ENCODE data around the gene LMCD1. TPM values are rescaled to one million over a fixed set of nuclear protein-coding genes. Genes with fewer than 3 reads are reported as not detected.

LMCD1 gene
- total and polyA plus RNA-seq, 2 experiments from 2014 or later, result 21.8 to 35.3 TPM

- ATAC-seq (no peak), DNase-seq (ENCODE audit: low spot score) (no peak)
- Histone ChIP-seq H3K9me2 (ENCODE audit: insufficient read depth) (peaks cover 8% of the 10 kb centered on the region; the same call in 1 of the 2 replicates), H2AFZ (no peak overlapping the region), H3K4me3 (no peak overlapping the region), H4K20me1 (replicated peaks; ENCODE audit: insufficient read depth) (no peaks in the 10 kb centered on the region; the same call in 1 of the 2 replicates), H3F3A (replicated peaks; ENCODE audit: low read depth) (no peaks in the 10 kb centered on the region), H3K27me3 (ENCODE audit: insufficient read depth) (no peaks in the 10 kb centered on the region), H3K79me2 (replicated peaks; ENCODE audit: insufficient read depth) (peaks cover 8% of the 10 kb centered on the region), H3K4me1 (ENCODE audit: insufficient read depth) (peaks cover 30% of the 10 kb centered on the region), H3K36me3 (ENCODE audit: insufficient read depth) (no peaks in the 10 kb centered on the region), H3K4me2 (no peak overlapping the region), H3K27ac (ENCODE audit: low read depth) (no peak overlapping the region)
- Mint-ChIP-seq H3K4me1 (peaks cover 28% of the 10 kb centered on the region), H3K27ac (no peak overlapping the region), H3K27me3 (ENCODE audit: insufficient read depth, low read depth, poor library complexity) (peaks cover under 1% of the 10 kb centered on the region), H3K9me3 (peaks cover 4% of the 10 kb centered on the region; the same call in 2 of the 3 replicates), H3K36me3 (ENCODE audit: low read depth) (peaks cover 4% of the 10 kb centered on the region; the same call in 1 of the 3 replicates), H3K4me3 (no peak overlapping the region)
- TF ChIP-seq CREB1 (CRISPR knock-in tag; IDR thresholded peaks at IDR 0.05; ENCODE audit: low read depth), result no peak
- TF ChIP-seq EZH2 (IDR thresholded peaks at IDR 0.05; ENCODE audit: low read depth, unreplicated experiment), result no peak
- TF ChIP-seq, protein P1, sequence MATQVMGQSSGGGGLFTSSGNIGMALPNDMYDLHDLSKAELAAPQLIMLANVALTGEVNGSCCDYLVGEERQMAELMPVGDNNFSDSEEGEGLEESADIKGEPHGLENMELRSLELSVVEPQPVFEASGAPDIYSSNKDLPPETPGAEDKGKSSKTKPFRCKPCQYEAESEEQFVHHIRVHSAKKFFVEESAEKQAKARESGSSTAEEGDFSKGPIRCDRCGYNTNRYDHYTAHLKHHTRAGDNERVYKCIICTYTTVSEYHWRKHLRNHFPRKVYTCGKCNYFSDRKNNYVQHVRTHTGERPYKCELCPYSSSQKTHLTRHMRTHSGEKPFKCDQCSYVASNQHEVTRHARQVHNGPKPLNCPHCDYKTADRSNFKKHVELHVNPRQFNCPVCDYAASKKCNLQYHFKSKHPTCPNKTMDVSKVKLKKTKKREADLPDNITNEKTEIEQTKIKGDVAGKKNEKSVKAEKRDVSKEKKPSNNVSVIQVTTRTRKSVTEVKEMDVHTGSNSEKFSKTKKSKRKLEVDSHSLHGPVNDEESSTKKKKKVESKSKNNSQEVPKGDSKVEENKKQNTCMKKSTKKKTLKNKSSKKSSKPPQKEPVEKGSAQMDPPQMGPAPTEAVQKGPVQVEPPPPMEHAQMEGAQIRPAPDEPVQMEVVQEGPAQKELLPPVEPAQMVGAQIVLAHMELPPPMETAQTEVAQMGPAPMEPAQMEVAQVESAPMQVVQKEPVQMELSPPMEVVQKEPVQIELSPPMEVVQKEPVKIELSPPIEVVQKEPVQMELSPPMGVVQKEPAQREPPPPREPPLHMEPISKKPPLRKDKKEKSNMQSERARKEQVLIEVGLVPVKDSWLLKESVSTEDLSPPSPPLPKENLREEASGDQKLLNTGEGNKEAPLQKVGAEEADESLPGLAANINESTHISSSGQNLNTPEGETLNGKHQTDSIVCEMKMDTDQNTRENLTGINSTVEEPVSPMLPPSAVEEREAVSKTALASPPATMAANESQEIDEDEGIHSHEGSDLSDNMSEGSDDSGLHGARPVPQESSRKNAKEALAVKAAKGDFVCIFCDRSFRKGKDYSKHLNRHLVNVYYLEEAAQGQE (IDR thresholded peaks at IDR 0.05; ENCODE audit: unreplicated experiment), result no peak
- TF ChIP-seq POLR2AphosphoS5 (IDR thresholded peaks at IDR 0.05; ENCODE audit: low read depth), result no peak
- TF ChIP-seq NANOG (IDR thresholded peaks at IDR 0.05; ENCODE audit: borderline replicate concordance), result no peak
- no peak for TF ChIP-seq JUNB (IDR thresholded peaks at IDR 0.05; ENCODE audit: unreplicated experiment)
- no peak for TF ChIP-seq ZNF114 (CRISPR knock-in tag; IDR thresholded peaks at IDR 0.05)
- no peak for TF ChIP-seq ZNF462 (CRISPR knock-in tag; IDR thresholded peaks at IDR 0.05)
- no peak for TF ChIP-seq ZNF331 (CRISPR knock-in tag; IDR thresholded peaks at IDR 0.05; ENCODE audit: low read depth)
- no peak for TF ChIP-seq STAT1 (IDR thresholded peaks at IDR 0.05; ENCODE audit: unreplicated experiment)
- TF ChIP-seq, protein P2, sequence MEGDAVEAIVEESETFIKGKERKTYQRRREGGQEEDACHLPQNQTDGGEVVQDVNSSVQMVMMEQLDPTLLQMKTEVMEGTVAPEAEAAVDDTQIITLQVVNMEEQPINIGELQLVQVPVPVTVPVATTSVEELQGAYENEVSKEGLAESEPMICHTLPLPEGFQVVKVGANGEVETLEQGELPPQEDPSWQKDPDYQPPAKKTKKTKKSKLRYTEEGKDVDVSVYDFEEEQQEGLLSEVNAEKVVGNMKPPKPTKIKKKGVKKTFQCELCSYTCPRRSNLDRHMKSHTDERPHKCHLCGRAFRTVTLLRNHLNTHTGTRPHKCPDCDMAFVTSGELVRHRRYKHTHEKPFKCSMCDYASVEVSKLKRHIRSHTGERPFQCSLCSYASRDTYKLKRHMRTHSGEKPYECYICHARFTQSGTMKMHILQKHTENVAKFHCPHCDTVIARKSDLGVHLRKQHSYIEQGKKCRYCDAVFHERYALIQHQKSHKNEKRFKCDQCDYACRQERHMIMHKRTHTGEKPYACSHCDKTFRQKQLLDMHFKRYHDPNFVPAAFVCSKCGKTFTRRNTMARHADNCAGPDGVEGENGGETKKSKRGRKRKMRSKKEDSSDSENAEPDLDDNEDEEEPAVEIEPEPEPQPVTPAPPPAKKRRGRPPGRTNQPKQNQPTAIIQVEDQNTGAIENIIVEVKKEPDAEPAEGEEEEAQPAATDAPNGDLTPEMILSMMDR (conservative IDR thresholded peaks at IDR 0.05; ENCODE audit: low read depth in 2 of 2), result no peak
- TF ChIP-seq EZH2phosphoT487 (IDR thresholded peaks at IDR 0.05; ENCODE audit: unreplicated experiment), result no peak
- TF ChIP-seq ETS1 (IDR thresholded peaks at IDR 0.05), result no peak
Measured at GRCh38 chr3:8519156-8519555, 17.5 kb downstream of the LMCD1 start.

All from GM23338 (cell line).